ENCODE data around the gene VPS39.

Gene VPS39

GRCh38 chr15:42134617-42135245 lies 73.4 kb downstream of the VPS39 start:
- FAIRE-seq (no peak), DNase-seq (ENCODE audit: insufficient read length, low spot score) (no peak)
- TF ChIP-seq SPI1 (IDR thresholded peaks at IDR 0.05; ENCODE audit: low read depth, low read length) (no peak), POU2F2 (IDR thresholded peaks at IDR 0.05; ENCODE audit: low read depth, low read length) (no peak), POLR2AphosphoS5 (IDR thresholded peaks at IDR 0.05; ENCODE audit: low read depth, low read length) (no peak), TAF1 (IDR thresholded peaks at IDR 0.05; ENCODE audit: low read depth, low read length) (no peak)

- FAIRE-seq: peak; percentile 93
- DNase-seq (ENCODE audit: insufficient read length, low spot score): no peak
- TF ChIP-seq TAF1 (IDR thresholded peaks at IDR 0.05; ENCODE audit: low read depth, low read length) (no peak), POLR2AphosphoS5 (IDR thresholded peaks at IDR 0.05; ENCODE audit: low read depth, low read length) (no peak), PAX5 (IDR thresholded peaks at IDR 0.05; ENCODE audit: insufficient read depth, low read length, severe bottlenecking) (no peak), POLR2A (IDR thresholded peaks at IDR 0.05; ENCODE audit: low read depth, low read length) (no peak), POU2F2 (IDR thresholded peaks at IDR 0.05; ENCODE audit: low read depth, low read length) (no peak), SPI1 (IDR thresholded peaks at IDR 0.05; ENCODE audit: low read depth, low read length) (no peak)
These were observed 74.1 kb downstream of the VPS39 start for GRCh38 chr15:42133886-42134502.

GRCh38 chr15:42133356-42133755 lies 74.7 kb downstream of the VPS39 start:
- TF ChIP-seq POLR2A (IDR thresholded peaks at IDR 0.05; ENCODE audit: low read depth, low read length) (no peak), POLR2AphosphoS5 (IDR thresholded peaks at IDR 0.05; ENCODE audit: low read depth, low read length) (no peak), SPI1 (IDR thresholded peaks at IDR 0.05; ENCODE audit: low read depth, low read length) (no peak), PAX5 (IDR thresholded peaks at IDR 0.05; ENCODE audit: insufficient read depth, low read length, severe bottlenecking) (no peak), POU2F2 (IDR thresholded peaks at IDR 0.05; ENCODE audit: low read depth, low read length) (no peak), TAF1 (IDR thresholded peaks at IDR 0.05; ENCODE audit: low read depth, low read length) (no peak)
- DNase-seq (ENCODE audit: insufficient read length, low spot score): no peak
- FAIRE-seq: no peak

GRCh38 chr15:42131826-42132806 lies 76.0 kb downstream of the VPS39 start:
- no peak for TF ChIP-seq POU2F2 (IDR thresholded peaks at IDR 0.05; ENCODE audit: low read depth, low read length)
- TF ChIP-seq POLR2A (IDR thresholded peaks at IDR 0.05; ENCODE audit: low read depth, low read length): no peak
- TF ChIP-seq POLR2AphosphoS5 (IDR thresholded peaks at IDR 0.05; ENCODE audit: low read depth, low read length): no peak
- no peak for TF ChIP-seq PAX5 (IDR thresholded peaks at IDR 0.05; ENCODE audit: insufficient read depth, low read length, severe bottlenecking)
- no peak for TF ChIP-seq TAF1 (IDR thresholded peaks at IDR 0.05; ENCODE audit: low read depth, low read length)
- no peak for TF ChIP-seq SPI1 (IDR thresholded peaks at IDR 0.05; ENCODE audit: low read depth, low read length)

GRCh38 chr15:42131006-42131405 lies 77.1 kb downstream of the VPS39 start:
- DNase-seq (ENCODE audit: insufficient read length, low spot score) (no peak), FAIRE-seq (no peak)
- TF ChIP-seq POLR2AphosphoS5 (IDR thresholded peaks at IDR 0.05; ENCODE audit: low read depth, low read length) (no peak), TAF1 (IDR thresholded peaks at IDR 0.05; ENCODE audit: low read depth, low read length) (no peak), POLR2A (IDR thresholded peaks at IDR 0.05; ENCODE audit: low read depth, low read length) (no peak), PAX5 (IDR thresholded peaks at IDR 0.05; ENCODE audit: insufficient read depth, low read length, severe bottlenecking) (no peak), SPI1 (IDR thresholded peaks at IDR 0.05; ENCODE audit: low read depth, low read length) (no peak), POU2F2 (IDR thresholded peaks at IDR 0.05; ENCODE audit: low read depth, low read length) (no peak)

More at GRCh38 chr15:42131826-42132806, 76.0 kb downstream of the VPS39 start:
- no peak for FAIRE-seq
- no peak for DNase-seq (ENCODE audit: insufficient read length, low spot score)

GRCh38 chr15:42130246-42130986 lies 77.7 kb downstream of the VPS39 start:
- TF ChIP-seq POU2F2 (IDR thresholded peaks at IDR 0.05; ENCODE audit: low read depth, low read length) (no peak), POLR2A (IDR thresholded peaks at IDR 0.05; ENCODE audit: low read depth, low read length) (no peak)
- DNase-seq (ENCODE audit: insufficient read length, low spot score): no peak
- no peak for FAIRE-seq

- FAIRE-seq: no peak
- TF ChIP-seq POLR2A (IDR thresholded peaks at IDR 0.05; ENCODE audit: low read depth, low read length) (no peak), SPI1 (IDR thresholded peaks at IDR 0.05; ENCODE audit: low read depth, low read length) (no peak), TAF1 (IDR thresholded peaks at IDR 0.05; ENCODE audit: low read depth, low read length) (no peak), PAX5 (IDR thresholded peaks at IDR 0.05; ENCODE audit: insufficient read depth, low read length, severe bottlenecking) (no peak), POU2F2 (IDR thresholded peaks at IDR 0.05; ENCODE audit: low read depth, low read length) (no peak), POLR2AphosphoS5 (IDR thresholded peaks at IDR 0.05; ENCODE audit: low read depth, low read length) (no peak)
These were observed 78.7 kb downstream of the VPS39 start for GRCh38 chr15:42129364-42129763.

GRCh38 chr15:42128476-42128875 lies 79.6 kb downstream of the VPS39 start:
- no peak for FAIRE-seq
- no peak for DNase-seq (ENCODE audit: insufficient read length, low spot score)
- TF ChIP-seq PAX5 (IDR thresholded peaks at IDR 0.05; ENCODE audit: insufficient read depth, low read length, severe bottlenecking) (no peak), SPI1 (IDR thresholded peaks at IDR 0.05; ENCODE audit: low read depth, low read length) (no peak), TAF1 (IDR thresholded peaks at IDR 0.05; ENCODE audit: low read depth, low read length) (no peak), POLR2A (IDR thresholded peaks at IDR 0.05; ENCODE audit: low read depth, low read length) (no peak), POLR2AphosphoS5 (IDR thresholded peaks at IDR 0.05; ENCODE audit: low read depth, low read length) (no peak)

More at GRCh38 chr15:42129364-42129763, 78.7 kb downstream of the VPS39 start:
- no peak for DNase-seq (ENCODE audit: insufficient read length, low spot score)

- FAIRE-seq (no peak), DNase-seq (ENCODE audit: insufficient read length, low spot score) (no peak)
- TF ChIP-seq TAF1 (IDR thresholded peaks at IDR 0.05; ENCODE audit: low read depth, low read length) (no peak), POU2F2 (IDR thresholded peaks at IDR 0.05; ENCODE audit: low read depth, low read length) (no peak), POLR2A (IDR thresholded peaks at IDR 0.05; ENCODE audit: low read depth, low read length) (no peak), SPI1 (IDR thresholded peaks at IDR 0.05; ENCODE audit: low read depth, low read length) (no peak), PAX5 (IDR thresholded peaks at IDR 0.05; ENCODE audit: insufficient read depth, low read length, severe bottlenecking) (no peak), POLR2AphosphoS5 (IDR thresholded peaks at IDR 0.05; ENCODE audit: low read depth, low read length) (no peak)
These were observed 84.6 kb downstream of the VPS39 start for GRCh38 chr15:42123546-42123945.

Measured in GM12891 (cell line).